K562 treated with DMSO at 1 percent for 4 hours (cell line): ENCODE results near the gene FAM227B. TPM values are rescaled to one million over a fixed set of nuclear protein-coding genes. Genes with fewer than 3 reads are reported as not detected.

Experiments used
- total RNA-seq: library from RNA; unstranded; fragments of 300-600 nt; gene quantifications from 2 replicates; pipeline ENCODE4 v1.2.3, GENCODE V29; 2022; ENCODE audit not compliant: insufficient read depth

The FAM227B gene, protein sequence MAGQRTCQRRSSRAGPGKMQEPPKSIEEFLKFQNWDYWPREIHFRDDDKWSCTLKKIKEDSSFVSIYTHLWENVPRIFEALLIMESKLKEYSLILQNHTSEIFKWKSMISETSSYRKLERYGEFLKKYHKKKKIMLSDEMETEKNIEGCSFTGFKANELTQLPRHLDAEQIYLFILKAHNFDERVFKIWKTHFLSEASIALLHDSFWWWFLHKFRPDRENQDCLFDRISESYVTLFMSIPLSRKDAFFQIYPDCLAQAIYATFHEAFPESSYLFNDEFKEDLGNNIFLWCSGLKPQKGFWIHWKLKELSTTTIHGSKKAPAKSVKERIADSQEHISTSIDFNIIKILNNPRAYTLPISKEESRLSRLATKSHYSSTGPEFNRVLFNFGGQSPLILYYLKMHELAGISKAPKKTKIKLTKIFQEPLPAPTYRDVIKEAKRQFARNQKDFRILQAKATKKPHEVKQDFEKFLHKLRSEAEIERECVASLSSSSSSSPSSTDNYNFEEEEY
- 5.4 TPM in 2 replicates for total RNA-seq

DNA sequence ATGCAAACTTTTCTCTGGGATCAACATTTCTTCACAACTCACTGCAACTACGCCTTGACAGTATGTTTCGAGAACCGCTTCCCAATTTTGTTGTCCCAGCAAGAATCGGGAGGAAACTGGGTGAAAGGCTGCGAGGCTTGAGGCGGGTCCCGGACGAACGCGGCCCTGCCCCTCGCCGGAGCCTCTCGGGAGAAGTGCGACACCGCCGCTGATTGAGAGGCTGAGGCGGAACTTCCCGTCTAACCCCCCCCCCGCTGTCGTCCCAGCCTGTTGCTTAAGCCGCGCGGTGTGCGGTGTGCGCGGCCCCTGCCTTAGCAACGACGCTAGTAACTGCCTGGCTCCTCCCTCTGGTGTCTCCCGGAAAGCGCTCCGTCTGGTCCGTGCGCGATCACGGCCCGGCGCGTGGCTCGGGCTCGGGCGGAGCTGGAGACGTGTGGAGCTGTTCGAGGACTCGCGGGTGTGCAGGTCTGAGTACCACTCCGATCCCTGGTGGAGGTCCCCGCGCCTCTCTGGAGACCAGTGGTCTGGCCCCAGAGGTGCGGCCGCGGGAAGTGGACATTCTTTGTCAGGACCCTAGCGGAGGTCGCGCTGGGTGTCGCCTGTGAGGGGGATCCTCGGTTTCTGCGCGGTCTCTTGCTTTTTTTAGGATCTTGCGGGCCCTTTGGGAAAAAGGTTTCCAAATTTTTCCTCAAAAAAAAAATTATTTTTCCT is at the start of gene FAM227B, which contains the start of gene DTWD1:
TSS of gene FAM227B (minus strand) at position 161 of the 711 bp plus-strand sequence. CDS start 5,647 bp downstream, outside the sequence.
TSS of gene DTWD1 (plus strand) at position 391 of the 711 bp plus-strand sequence. CDS start 4,120 bp downstream, outside the sequence.

DNA sequence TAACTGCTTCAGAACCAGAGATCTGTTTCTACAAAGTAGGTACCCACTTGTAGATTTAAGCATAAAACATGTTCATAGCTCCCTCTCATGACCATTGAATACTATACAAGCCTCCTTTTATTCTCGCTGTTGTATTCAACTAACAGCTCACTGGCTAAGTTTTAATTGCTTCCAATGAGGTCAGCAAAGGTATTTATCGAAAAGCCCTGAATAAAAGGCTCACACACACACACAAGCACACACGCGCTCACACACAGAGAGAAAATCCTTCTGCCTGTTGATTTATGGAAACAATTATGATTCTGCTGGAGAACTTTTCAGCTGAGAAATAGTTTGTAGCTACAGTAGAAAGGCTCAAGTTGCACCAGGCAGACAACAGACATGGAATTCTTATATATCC is 197.6 kb downstream of the FAM227B start, which contains the start of gene FGF7:
TSS of gene FGF7 (plus strand) at position 222 of the 400 bp plus-strand sequence. CDS start 1,056 bp downstream, outside the sequence.

Other genes with a start within 250 kb of the FAM227B start
- not detected in 2 replicates for gene FGF7, start 197.6 kb downstream of the FAM227B start, total RNA-seq
- 12.0 and 16.5 TPM in 2 replicates for gene DTWD1, start 230 bp upstream of the FAM227B start, total RNA-seq